Keratinocyte (primary cell): ENCODE results near the gene EGFR. TPM values are rescaled to one million over a fixed set of nuclear protein-coding genes. Genes with fewer than 3 reads are reported as not detected.

Source experiments
- DNase-seq: peaks from one replicate; pipeline ENCODE4 v3.0.0-alpha.2; 2011; ENCODE audit warnings: low read depth, missing footprints, low spot score
- FAIRE-seq: peaks from 2 replicates; lab custom pipeline; 2011; peaks lifted over from hg19 to GRCh38; lab: Jason Lieb, UNC
- H2AFZ ChIP-seq: 2 replicates; pipeline ENCODE4 v1.6.0; 2012; ENCODE audit warnings: low read length, control low read depth, inconsistent platforms; ENCODE audit not compliant: control insufficient read depth
- H3K27ac ChIP-seq: 2 replicates; pipeline ENCODE4 v1.5.1; 2011; ENCODE audit warnings: low read length; ENCODE audit not compliant: control insufficient read depth, insufficient read depth
- H3K27me3 ChIP-seq: 3 replicates; pipeline ENCODE4 v1.6.0; 2011; ENCODE audit warnings: low read length; ENCODE audit not compliant: control insufficient read depth, insufficient read depth; ENCODE audit errors: extremely low read depth
- H3K36me3 ChIP-seq, 2 experiments: 2 replicates in 1 of 2; 3 replicates in 1 of 2; pipeline ENCODE4 v1.5.1; 2011; ENCODE audit warnings: low read length in 2 of 2, mild to moderate bottlenecking in 1 of 2; ENCODE audit not compliant: control insufficient read depth in 2 of 2, insufficient read depth in 2 of 2; ENCODE audit errors: extremely low read depth in 1 of 2
- H3K4me1 ChIP-seq: 3 replicates; pipeline ENCODE4 v1.5.1; 2011; ENCODE audit warnings: low read length; ENCODE audit not compliant: control insufficient read depth, insufficient read depth; ENCODE audit errors: extremely low read depth
- H3K4me2 ChIP-seq: 3 replicates; pipeline ENCODE4 v1.6.0; 2011; ENCODE audit warnings: low read depth, low read length; ENCODE audit not compliant: control insufficient read depth, insufficient read depth; ENCODE audit errors: extremely low read depth
- H3K4me3 ChIP-seq, 3 experiments: fragments of 200-600 bp in 1 of 3; sonication (generic) in 1 of 3; 2 replicates in 2 of 3; 3 replicates in 1 of 3; pipeline ENCODE4 v1.5.1; 2011 to 2016; ENCODE audit warnings: low read length in 3 of 3, mild to moderate bottlenecking in 3 of 3, control low read depth in 2 of 3, inconsistent platforms in 1 of 3, low read depth in 1 of 3, mixed read lengths in 1 of 3, mixed run types in 1 of 3, moderate library complexity in 1 of 3; ENCODE audit not compliant: control insufficient read depth in 2 of 3, insufficient read depth in 2 of 3; ENCODE audit errors: extremely low read depth in 1 of 3
- H3K79me2 ChIP-seq: 2 replicates; pipeline ENCODE4 v1.6.0; 2012; ENCODE audit warnings: low read length; ENCODE audit not compliant: control insufficient read depth, insufficient read depth
- H3K9ac ChIP-seq: 3 replicates; pipeline ENCODE4 v1.6.0; 2011; ENCODE audit warnings: low read length; ENCODE audit not compliant: control insufficient read depth, insufficient read depth; ENCODE audit errors: extremely low read depth
- H3K9me1 ChIP-seq: 3 replicates; pipeline ENCODE4 v1.6.0; 2011; ENCODE audit warnings: low read length; ENCODE audit not compliant: control insufficient read depth, insufficient read depth; ENCODE audit errors: extremely low read depth
- H3K9me3 ChIP-seq: 2 replicates; pipeline ENCODE4 v1.5.1; 2012; ENCODE audit warnings: low read depth, low read length; ENCODE audit not compliant: control insufficient read depth
- H4K20me1 ChIP-seq: 3 replicates; pipeline ENCODE4 v1.6.0; 2011; ENCODE audit warnings: low read length; ENCODE audit not compliant: control insufficient read depth, insufficient read depth; ENCODE audit errors: extremely low read depth
- EZH2 ChIP-seq: IDR thresholded peaks from one replicate; pipeline ENCODE4 v1.6.1; 2012; ENCODE audit warnings: inconsistent platforms, mild to moderate bottlenecking, low read length, moderate library complexity
- dilution Hi-C: fragments of 300-500 bp; cut with MboI; formaldehyde crosslinking; loops from one replicate; pipeline ENCODE4 v1.7.0; 2020; ENCODE audit warnings: low sequenced_read_pairs; ENCODE audit not compliant: extremely low pct_ligation_motif_present
- polyA plus RNA-seq, 5 experiments: library from polyadenylated mRNA; depleted of rRNA in 3 of 5; stranded (reverse) in 3 of 5; stranded (forward) in 1 of 5; unstranded in 1 of 5; fragments of >200 nt; gene quantifications; 1 replicate in 1 of 5; 2 replicates in 3 of 5; 3 replicates in 1 of 5; pipeline versions ENCODE4 v1.2.1 to v1.2.3, GENCODE V29; 2011 to 2012; ENCODE audit warnings: missing spikeins in 2 of 5, low read depth in 1 of 5, low replicate concordance in 1 of 5
- TF ChIP-seq, protein P1 (sequence below), 3 experiments: IDR thresholded peaks in 1 of 3; conservative IDR thresholded peaks in 1 of 3; optimal IDR thresholded peaks in 1 of 3; 2 replicates in 2 of 3; 3 replicates in 1 of 3; pipeline versions ENCODE3 to v1.5.1; 2011; ENCODE audit warnings: low read length in 3 of 3, mild to moderate bottlenecking in 3 of 3, moderate library complexity in 2 of 3, control low read depth in 1 of 3, inconsistent platforms in 1 of 3; ENCODE audit not compliant: insufficient read depth in 2 of 3; ENCODE audit errors: extremely low read depth in 1 of 3

Gene EGFR
- polyA plus RNA-seq, 1 donor (not counting 4 experiments of a cell fraction or from before 2014, with no cell fraction given), result 120 TPM

- H3K9me3 ChIP-seq, result no peaks in the 10 kb centered on the region
- peaks cover 67% of the 10 kb centered on the region for H3K79me2 ChIP-seq
- H3K36me3 ChIP-seq, result peaks cover 9 to 24% of the 10 kb centered on the region in 2 experiments
- no peak overlapping the region for H2AFZ ChIP-seq
- H3K27ac ChIP-seq, result peak overlapping the region; percentile 99
- no peak overlapping the region for H3K4me3 ChIP-seq
- no peak for TF ChIP-seq EZH2
- TF ChIP-seq, protein P1, sequence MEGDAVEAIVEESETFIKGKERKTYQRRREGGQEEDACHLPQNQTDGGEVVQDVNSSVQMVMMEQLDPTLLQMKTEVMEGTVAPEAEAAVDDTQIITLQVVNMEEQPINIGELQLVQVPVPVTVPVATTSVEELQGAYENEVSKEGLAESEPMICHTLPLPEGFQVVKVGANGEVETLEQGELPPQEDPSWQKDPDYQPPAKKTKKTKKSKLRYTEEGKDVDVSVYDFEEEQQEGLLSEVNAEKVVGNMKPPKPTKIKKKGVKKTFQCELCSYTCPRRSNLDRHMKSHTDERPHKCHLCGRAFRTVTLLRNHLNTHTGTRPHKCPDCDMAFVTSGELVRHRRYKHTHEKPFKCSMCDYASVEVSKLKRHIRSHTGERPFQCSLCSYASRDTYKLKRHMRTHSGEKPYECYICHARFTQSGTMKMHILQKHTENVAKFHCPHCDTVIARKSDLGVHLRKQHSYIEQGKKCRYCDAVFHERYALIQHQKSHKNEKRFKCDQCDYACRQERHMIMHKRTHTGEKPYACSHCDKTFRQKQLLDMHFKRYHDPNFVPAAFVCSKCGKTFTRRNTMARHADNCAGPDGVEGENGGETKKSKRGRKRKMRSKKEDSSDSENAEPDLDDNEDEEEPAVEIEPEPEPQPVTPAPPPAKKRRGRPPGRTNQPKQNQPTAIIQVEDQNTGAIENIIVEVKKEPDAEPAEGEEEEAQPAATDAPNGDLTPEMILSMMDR (optimal IDR thresholded peaks at IDR 0.05 in 1 of 3, IDR thresholded peaks at IDR 0.05 in 1 of 3, conservative IDR thresholded peaks at IDR 0.05 in 1 of 3; ENCODE audit: extremely low read depth in 1 of 3, insufficient read depth in 2 of 3, low read length in 3 of 3), result no peak
- DNase-seq (no peak), FAIRE-seq (no peak)
- dilution Hi-C loops, result no loop called here
- no peaks in the 10 kb centered on the region for H3K27me3 ChIP-seq
- H3K4me1 ChIP-seq, result peaks cover 96% of the 10 kb centered on the region
- H4K20me1 ChIP-seq, result peaks cover 3% of the 10 kb centered on the region
- H3K9me1 ChIP-seq, result peaks cover 3% of the 10 kb centered on the region
- H3K4me2 ChIP-seq, result peak overlapping the region; percentile 49
- H3K9ac ChIP-seq, result peak overlapping the region; percentile 56
Measured at GRCh38 chr7:55127622-55128081, 108.8 kb downstream of the EGFR start.

- FAIRE-seq (no peak), DNase-seq (no peak)
- TF ChIP-seq, protein P1 (optimal IDR thresholded peaks at IDR 0.05 in 1 of 3, IDR thresholded peaks at IDR 0.05 in 1 of 3, conservative IDR thresholded peaks at IDR 0.05 in 1 of 3; ENCODE audit: extremely low read depth in 1 of 3, insufficient read depth in 2 of 3, low read length in 3 of 3), result no peak
- TF ChIP-seq EZH2, result no peak
- Histone ChIP-seq H3K36me3 (peaks cover 8 to 24% of the 10 kb centered on the region in 2 experiments), H3K27me3 (no peaks in the 10 kb centered on the region), H3K4me2 (peak overlapping the region; percentile 80), H3K9me3 (no peaks in the 10 kb centered on the region), H3K79me2 (peaks cover 55% of the 10 kb centered on the region), H3K4me3 (no peak overlapping the region), H3K27ac (peak overlapping the region; percentile 99), H3K9me1 (peaks cover 3% of the 10 kb centered on the region), H3K4me1 (peaks cover 95% of the 10 kb centered on the region), H3K9ac (peak overlapping the region; percentile 92), H4K20me1 (peaks cover 3% of the 10 kb centered on the region), H2AFZ (no peak overlapping the region)
- dilution Hi-C loops, result no loop called here
Measured at GRCh38 chr7:55128693-55129394, 110.0 kb downstream of the EGFR start.
